ENCODE data around the gene NCOA5.

The NCOA5 gene

DNA sequence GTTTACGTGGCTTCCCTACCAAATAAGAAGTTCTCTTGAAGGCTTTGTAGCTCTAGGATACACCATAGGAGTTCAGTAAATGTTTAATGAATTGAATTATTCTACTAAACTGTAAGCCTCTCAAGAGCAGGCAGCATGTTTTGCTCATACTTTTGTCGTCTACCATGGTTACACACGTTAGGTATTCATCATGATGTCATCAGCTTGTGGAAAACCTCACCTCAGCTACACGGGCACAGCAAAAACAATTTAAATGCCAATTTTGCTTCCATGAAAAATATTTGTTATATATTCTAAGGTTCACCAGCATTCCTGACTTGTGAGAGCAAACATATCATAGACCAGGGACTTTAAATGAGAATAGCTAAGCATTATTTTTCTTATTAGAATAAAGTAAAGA is 16.7 kb downstream of the NCOA5 start:
- Mint-ChIP-seq H3K27ac (no peak overlapping the region), H3K27me3 (no peaks in the 10 kb centered on the region), H3K4me3 (no peak overlapping the region), H3K36me3 (peaks cover 7 to 30% of the 10 kb centered on the region in 2 donors), H3K4me1 (peaks cover 7 to 10% of the 10 kb centered on the region in 2 donors), H3K9me3 (no peaks in the 10 kb centered on the region)
- ATAC-seq (replicated peaks) (no peak), DNase-seq (no peak)

DNA sequence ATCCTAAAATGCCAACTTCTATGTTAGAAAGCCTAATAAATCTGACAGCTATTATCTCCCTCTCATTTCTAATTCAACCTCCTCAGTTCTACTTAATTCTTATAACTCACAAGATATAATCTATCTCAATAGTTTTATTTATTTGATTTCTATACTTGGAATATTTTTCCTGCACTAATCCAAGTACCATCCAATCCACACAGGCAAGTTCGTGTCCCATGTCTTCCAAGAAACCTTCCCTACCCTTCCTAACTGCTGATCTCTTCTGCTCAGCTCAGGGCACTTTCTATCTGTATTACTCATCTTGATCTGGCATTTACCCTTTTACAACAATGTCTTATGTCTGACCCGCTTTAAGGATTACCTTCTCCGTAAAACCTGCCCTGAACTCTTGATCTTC is 18.2 kb downstream of the NCOA5 start:
- no peak for ATAC-seq (replicated peaks)
- no peak overlapping the region for H3K27ac Mint-ChIP-seq
- no peaks in the 10 kb centered on the region for H3K27me3 Mint-ChIP-seq
- peaks cover 4 to 10% of the 10 kb centered on the region in 2 donors for H3K4me1 Mint-ChIP-seq
- DNase-seq = no peak
- H3K9me3 Mint-ChIP-seq = no peaks in the 10 kb centered on the region
- H3K4me3 Mint-ChIP-seq = no peak overlapping the region
- peaks cover 9 to 36% of the 10 kb centered on the region in 2 donors for H3K36me3 Mint-ChIP-seq

- Mint-ChIP-seq H3K27me3 (no peaks in the 10 kb centered on the region), H3K4me3 (no peak overlapping the region), H3K36me3 (peaks cover 15 to 40% of the 10 kb centered on the region in 2 donors), H3K4me1 (peaks cover 3 to 14% of the 10 kb centered on the region in 2 donors), H3K9me3 (no peaks in the 10 kb centered on the region), H3K27ac (no peak overlapping the region)
- ATAC-seq (replicated peaks) = no peak
- DNase-seq = no peak
Observed at GRCh38 chr20:46070215-46070900, 19.4 kb downstream of the NCOA5 start.

DNA sequence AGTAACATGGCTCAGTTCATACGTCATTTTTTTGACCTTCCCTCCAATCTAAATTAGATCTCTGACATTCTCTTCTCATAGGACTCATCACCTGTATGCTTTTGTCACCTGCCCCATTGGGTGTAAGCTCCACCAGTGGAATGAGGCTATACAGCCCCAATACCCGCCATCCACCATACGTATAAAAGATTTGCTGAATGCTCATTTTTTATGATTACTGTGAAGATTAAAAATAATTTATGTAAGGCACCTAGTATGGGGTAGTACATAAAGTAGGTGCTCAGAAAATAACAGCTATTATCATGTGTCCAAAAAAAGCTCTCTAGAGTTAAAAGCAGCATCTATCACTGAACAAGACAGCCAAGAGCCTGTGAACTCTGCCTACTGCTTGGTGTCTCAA is 24.1 kb downstream of the NCOA5 start:
- H3K9me3 Mint-ChIP-seq = no peaks in the 10 kb centered on the region
- no peaks in the 10 kb centered on the region for H3K27me3 Mint-ChIP-seq
- peaks cover 33 to 49% of the 10 kb centered on the region in 2 donors for H3K4me1 Mint-ChIP-seq
- ATAC-seq (replicated peaks) (no peak), DNase-seq (no peak)
- no peak overlapping the region for H3K27ac Mint-ChIP-seq
- H3K36me3 Mint-ChIP-seq = peaks cover 53 to 68% of the 10 kb centered on the region in 2 donors
- no peak overlapping the region for H3K4me3 Mint-ChIP-seq

GRCh38 chr20:46065006-46065405 is 24.8 kb downstream of the NCOA5 start:
- Mint-ChIP-seq H3K36me3 (peaks cover 60 to 75% of the 10 kb centered on the region in 2 donors), H3K27me3 (no peaks in the 10 kb centered on the region), H3K9me3 (no peaks in the 10 kb centered on the region), H3K4me1 (peaks cover 40 to 56% of the 10 kb centered on the region in 2 donors), H3K4me3 (no peak overlapping the region), H3K27ac (peak overlapping the region; percentile 67)
- DNase-seq (no peak), ATAC-seq (replicated peaks) (no peak)

DNA sequence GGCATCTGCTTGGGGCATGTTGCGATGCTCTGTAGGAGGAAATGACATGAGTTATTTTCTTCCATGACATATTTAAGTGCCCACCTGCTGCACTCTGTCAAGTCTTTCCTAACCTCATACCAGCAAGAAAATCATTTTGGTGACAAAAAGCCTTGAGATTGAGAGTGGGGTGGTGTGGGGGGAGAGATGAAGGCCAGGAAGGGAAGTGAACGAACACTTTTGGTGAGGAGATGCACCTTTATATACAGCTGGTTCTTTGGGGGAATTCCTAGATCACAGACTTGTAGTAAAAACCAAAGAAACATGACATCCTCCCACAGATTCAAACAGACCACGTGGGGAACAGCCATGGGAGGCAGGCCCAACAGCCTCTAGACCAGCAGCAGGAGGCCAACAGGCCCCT is 26.1 kb downstream of the NCOA5 start:
- peak; percentile 61 to 67 for ATAC-seq (replicated peaks)
- Mint-ChIP-seq H3K4me1 (peaks cover 48 to 68% of the 10 kb centered on the region in 2 donors), H3K27me3 (peaks cover 6% of the 10 kb centered on the region in 2 donors), H3K27ac (peak overlapping the region; percentile 10), H3K9me3 (no peaks in the 10 kb centered on the region), H3K36me3 (peaks cover 66 to 79% of the 10 kb centered on the region in 2 donors), H3K4me3 (peak overlapping the region in 1 of 2 donors; percentile 52)
- no peak for DNase-seq

DNA sequence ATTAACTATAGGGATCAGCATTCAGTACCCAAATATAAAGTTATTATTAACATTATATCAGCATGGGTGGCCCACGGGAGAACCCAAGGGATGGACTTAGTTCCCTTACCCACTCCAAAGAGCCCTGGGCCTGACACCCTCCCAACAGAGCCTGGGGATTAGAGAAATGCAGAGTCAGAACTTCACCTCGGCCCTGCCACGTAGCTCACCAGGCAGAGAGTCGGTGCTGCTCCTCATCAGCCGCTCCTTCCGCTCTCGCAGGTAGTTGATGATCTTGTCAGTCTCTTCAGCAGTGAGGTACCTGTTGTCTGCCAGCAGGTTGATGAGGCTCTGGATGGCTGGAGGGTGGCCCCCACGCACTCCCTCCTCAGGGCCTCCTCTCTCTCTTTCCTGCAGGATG is 26.6 kb downstream of the NCOA5 start:
- ATAC-seq (replicated peaks) (no peak), DNase-seq (no peak)
- peaks cover 66 to 81% of the 10 kb centered on the region in 2 donors for H3K36me3 Mint-ChIP-seq
- H3K4me3 Mint-ChIP-seq = peak overlapping the region in 1 of 2 donors; percentile 52
- peak overlapping the region; percentile 10 for H3K27ac Mint-ChIP-seq
- H3K9me3 Mint-ChIP-seq = no peaks in the 10 kb centered on the region
- H3K27me3 Mint-ChIP-seq = peaks cover 8 to 11% of the 10 kb centered on the region in 2 donors
- H3K4me1 Mint-ChIP-seq = peaks cover 51 to 73% of the 10 kb centered on the region in 2 donors

- H3K9me3 Mint-ChIP-seq = no peaks in the 10 kb centered on the region
- DNase-seq (no peak), ATAC-seq (replicated peaks) (no peak)
- peak overlapping the region in 1 of 2 donors; percentile 31 for H3K4me3 Mint-ChIP-seq
- H3K36me3 Mint-ChIP-seq = peaks cover 66 to 80% of the 10 kb centered on the region in 2 donors
- H3K4me1 Mint-ChIP-seq = peaks cover 53 to 78% of the 10 kb centered on the region in 2 donors
- H3K27ac Mint-ChIP-seq = no peak overlapping the region
- peaks cover 9 to 16% of the 10 kb centered on the region in 2 donors for H3K27me3 Mint-ChIP-seq
Observed at GRCh38 chr20:46062621-46063020, 27.1 kb downstream of the NCOA5 start.

DNA sequence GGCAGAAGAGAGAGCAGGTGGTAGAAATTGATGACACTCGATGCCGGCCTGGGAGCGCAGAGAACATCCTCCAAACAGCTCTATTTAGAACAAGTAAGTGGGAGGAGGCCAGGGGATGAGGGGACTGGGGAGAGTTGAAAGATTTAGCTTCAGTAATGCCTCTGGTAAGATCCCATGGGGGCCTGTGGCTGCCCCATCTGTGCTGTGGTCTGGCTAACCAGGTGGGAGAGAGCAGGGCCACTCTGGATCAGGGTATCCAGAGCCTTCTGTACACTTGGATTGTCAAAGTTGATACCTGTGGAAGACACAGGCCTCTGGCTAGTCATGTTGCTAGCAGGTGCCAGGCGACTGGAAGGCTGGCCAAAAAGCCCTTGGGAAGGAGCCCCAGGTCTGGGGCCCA is 27.6 kb downstream of the NCOA5 start:
- no peaks in the 10 kb centered on the region for H3K9me3 Mint-ChIP-seq
- no peak for DNase-seq
- H3K27ac Mint-ChIP-seq = peak overlapping the region; percentile 37
- no peak for ATAC-seq (replicated peaks)
- H3K27me3 Mint-ChIP-seq = peaks cover 12 to 21% of the 10 kb centered on the region in 2 donors
- H3K36me3 Mint-ChIP-seq = peaks cover 66 to 79% of the 10 kb centered on the region in 2 donors
- H3K4me3 Mint-ChIP-seq = no peak overlapping the region
- peaks cover 53 to 81% of the 10 kb centered on the region in 2 donors for H3K4me1 Mint-ChIP-seq

DNA sequence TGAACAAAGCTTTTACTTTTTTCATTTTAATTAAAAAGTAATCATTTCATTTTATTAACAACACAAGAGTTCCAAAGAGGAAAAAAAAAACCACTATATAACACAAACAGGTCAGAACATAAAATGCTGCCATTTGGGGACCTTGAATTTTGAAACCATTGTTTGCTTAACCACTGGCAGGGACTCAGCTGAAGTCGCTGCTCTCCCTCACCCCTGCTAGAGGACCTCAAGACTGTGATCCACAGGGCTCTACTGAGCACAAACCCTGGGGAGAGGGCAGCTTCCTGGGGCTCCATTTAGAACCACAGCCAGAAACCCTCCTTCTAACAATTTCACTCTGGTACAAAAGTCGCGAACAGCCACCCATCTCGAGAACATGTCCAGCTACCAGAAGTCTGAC is 28.8 kb downstream of the NCOA5 start:
- peak overlapping the region; percentile 60 for H3K27ac Mint-ChIP-seq

GRCh38 chr20:46060301-46060881 is 29.4 kb downstream of the NCOA5 start:
- ATAC-seq (replicated peaks) = peak; percentile 79 to 81
- peak overlapping the region; percentile 30 to 66 for H3K4me3 Mint-ChIP-seq
- peak; percentile 48 for DNase-seq
- peaks cover 57 to 80% of the 10 kb centered on the region in 2 donors for H3K4me1 Mint-ChIP-seq
- peaks cover 58 to 81% of the 10 kb centered on the region in 2 donors for H3K36me3 Mint-ChIP-seq
- no peaks in the 10 kb centered on the region for H3K9me3 Mint-ChIP-seq
- peaks cover 30 to 38% of the 10 kb centered on the region in 2 donors for H3K27me3 Mint-ChIP-seq
- H3K27ac Mint-ChIP-seq = peak overlapping the region; percentile 81

More for the DNA sequence above, 28.8 kb downstream of the NCOA5 start:
- peaks cover 53 to 84% of the 10 kb centered on the region in 2 donors for H3K4me1 Mint-ChIP-seq
- ATAC-seq (replicated peaks) (no peak), DNase-seq (no peak)
- no peaks in the 10 kb centered on the region for H3K9me3 Mint-ChIP-seq
- peaks cover 24 to 32% of the 10 kb centered on the region in 2 donors for H3K27me3 Mint-ChIP-seq
- peaks cover 64 to 81% of the 10 kb centered on the region in 2 donors for H3K36me3 Mint-ChIP-seq
- peak overlapping the region; percentile 22 to 55 for H3K4me3 Mint-ChIP-seq

DNA sequence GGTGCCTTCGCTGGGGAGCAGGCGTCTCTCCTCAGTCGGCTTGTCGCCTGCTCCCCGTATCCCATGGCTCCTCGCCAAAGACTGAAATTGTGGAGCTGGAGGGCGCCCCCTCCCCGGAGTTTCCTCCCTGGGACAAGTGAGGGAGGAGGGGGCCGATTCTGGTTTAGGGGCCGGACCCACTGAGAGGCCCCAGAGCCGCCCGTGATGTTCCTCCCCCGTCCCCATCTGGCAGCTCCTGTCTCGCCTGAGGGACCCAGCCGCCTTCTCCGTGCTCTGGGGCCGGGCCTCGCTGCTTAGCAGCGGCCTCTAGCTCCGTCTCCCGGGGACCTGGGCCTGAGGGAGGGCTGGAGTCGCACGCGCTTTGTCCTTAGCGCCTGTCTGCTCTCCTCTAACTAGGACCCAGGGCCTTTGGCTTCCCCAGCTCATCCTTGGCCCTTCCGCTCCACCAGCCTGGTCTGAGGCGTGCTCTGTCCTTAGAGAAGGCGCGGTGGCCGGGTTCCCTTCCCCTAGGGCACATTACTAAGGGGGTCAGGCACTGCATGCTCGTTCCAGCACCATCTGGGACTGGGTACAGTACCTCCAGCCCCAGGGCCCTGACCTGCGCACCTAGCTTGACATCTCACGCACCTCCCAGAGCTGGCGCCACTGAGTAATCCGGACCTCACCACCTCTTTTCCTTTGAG is 31.0 kb downstream of the NCOA5 start:
- Mint-ChIP-seq H3K36me3 (peaks cover 43 to 65% of the 10 kb centered on the region in 2 donors), H3K27ac (peak overlapping the region; percentile 39), H3K9me3 (no peaks in the 10 kb centered on the region), H3K27me3 (peaks cover 34 to 43% of the 10 kb centered on the region in 2 donors), H3K4me3 (peak overlapping the region; percentile 67 to 73), H3K4me1 (peaks cover 49 to 64% of the 10 kb centered on the region in 2 donors)
- ATAC-seq (replicated peaks) (no peak), DNase-seq (no peak)

DNA sequence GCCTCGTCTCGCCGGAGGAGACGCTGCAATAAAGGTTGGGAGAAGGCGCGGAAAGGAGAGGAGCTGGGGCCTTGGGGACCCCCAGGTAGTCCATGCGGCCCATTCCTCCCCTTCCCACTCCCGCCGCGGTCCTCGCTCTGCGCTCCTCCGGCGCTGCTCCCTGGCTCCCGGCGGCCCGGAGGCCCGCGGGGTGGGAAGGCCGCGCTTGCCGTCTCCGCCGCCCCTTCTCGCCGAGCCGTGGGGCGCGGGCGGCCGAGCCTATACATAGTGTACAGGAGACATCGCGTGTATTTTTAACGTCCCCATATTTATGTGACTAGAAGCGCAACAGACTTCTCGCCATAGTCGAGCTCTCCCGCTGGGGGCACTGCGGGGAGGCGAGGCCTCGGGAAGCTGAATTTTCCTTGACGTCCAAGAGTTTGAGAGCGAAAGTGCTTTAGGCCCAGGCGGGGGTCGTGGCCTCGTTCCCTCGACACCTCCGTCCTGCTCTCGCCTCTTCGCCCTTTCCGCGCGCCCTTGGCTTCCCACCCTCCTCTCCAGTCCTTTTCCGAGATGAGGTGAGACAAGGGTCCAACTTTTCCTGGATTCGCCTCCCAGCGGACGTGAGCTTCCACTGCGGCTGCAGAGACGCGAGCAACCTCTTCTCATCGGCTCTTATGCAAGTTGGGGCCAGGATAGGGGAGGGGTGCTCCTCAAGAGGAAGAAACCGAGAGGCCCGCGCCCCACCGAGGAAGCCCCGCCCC is 31.7 kb downstream of the NCOA5 start:
- DNase-seq = no peak
- H3K9me3 Mint-ChIP-seq = no peaks in the 10 kb centered on the region
- no peak for ATAC-seq (replicated peaks)
- peaks cover 36 to 58% of the 10 kb centered on the region in 2 donors for H3K36me3 Mint-ChIP-seq
- H3K4me3 Mint-ChIP-seq = peak overlapping the region; percentile 67 to 73
- H3K27ac Mint-ChIP-seq = peak overlapping the region; percentile 11
- H3K27me3 Mint-ChIP-seq = peaks cover 34 to 46% of the 10 kb centered on the region in 2 donors
- H3K4me1 Mint-ChIP-seq = peaks cover 43 to 57% of the 10 kb centered on the region in 2 donors
